ENCODE data around the gene SULT1A3.
"Not testable (repeated sequence)": the region's sequence is repeated elsewhere in the genome, so short reads cannot be mapped to it uniquely, and the experiment has no call there.

- not testable (repeated sequence) for TF ChIP-seq CTCF (conservative IDR thresholded peaks at IDR 0.05; ENCODE audit: low read depth, low read length); EZH2phosphoT487 (IDR thresholded peaks at IDR 0.05; ENCODE audit: borderline replicate concordance, low read length); EZH2 (IDR thresholded peaks at IDR 0.05; ENCODE audit: low read length, unreplicated experiment)
These were observed 30.3 kb upstream of the SULT1A3 start for GRCh38 chr16:30168746-30169145.
